NCI-H1694 (cell line): ENCODE measurements around the gene ONECUT1.

Experiments
- DNase-seq: peaks from one replicate; lab custom pipeline; 2025; lab: John Stamatoyannopoulos, UW

The ONECUT1 gene

DNA sequence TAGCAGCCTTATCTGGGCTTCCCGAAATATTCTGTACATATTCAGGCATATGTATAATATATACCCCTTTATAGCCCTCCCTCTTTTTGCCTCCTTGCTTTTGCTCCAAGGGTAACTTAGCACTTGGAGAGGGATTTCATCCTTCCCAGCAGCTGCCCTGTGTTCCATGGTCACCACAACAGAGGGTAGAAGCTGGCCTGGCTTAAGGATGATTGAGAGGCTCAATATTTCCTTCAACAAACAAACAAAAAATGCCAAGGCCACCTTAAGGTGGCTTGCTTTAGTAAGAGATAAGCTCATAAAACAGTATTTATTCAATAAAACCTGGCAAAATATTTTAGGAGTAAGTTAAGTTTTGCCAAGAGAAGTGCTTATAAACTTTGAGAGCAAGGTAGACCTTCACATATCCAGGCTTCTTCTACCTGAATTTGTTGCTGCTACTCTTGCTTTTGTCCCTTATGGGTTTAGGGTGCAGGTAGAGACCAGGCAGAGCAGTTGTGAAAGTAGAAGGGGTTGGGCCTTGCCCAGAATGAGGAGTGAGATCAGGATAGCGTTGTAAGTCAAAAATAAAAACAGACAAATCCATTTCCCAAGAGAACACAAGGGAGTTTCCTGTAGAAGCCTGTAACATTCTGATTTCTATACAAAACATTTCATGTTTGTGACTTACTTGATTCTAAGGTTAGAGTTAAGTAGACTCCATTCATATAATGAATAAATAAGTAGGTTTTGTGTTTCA lies 58.2 kb downstream of the ONECUT1 start:
- no peak for DNase-seq

DNA sequence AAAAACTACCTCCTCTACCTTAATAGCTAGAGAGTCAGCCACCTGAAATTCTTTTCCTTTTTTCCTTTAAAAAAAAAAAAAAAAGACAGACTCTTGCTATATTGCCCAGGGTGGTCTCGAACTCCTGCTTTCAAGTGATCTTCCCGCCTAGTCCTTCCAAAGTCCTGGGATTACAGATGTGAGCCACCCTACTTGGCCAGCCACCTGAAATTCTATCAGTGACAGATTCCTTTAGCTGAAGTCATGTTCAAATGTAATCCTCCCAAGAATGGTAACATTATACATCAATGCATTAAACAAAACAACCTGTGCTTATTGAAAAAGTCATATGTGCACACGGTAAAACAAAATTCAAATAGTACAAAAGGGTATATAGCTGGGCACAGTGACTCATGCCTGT lies 59.1 kb downstream of the ONECUT1 start:
- no peak for DNase-seq

DNA sequence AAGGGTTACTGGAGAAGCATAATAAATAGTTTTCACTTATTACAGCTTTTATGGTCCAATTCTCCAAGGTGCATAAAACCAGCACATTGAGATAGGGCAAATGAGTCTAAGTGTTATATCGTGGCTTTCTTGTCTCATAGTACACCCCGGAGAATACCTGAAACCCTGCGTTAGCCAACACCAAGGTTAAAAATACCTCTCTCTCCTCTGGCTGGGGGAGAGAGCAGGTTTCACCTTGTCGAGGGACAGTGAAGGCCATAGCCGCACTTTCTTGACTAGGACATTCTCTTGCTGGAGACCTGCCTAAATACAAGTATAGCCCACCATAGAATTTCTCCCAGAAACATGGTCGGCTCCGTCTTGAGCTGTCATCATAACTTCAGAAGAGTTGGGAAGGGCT lies 59.5 kb downstream of the ONECUT1 start:
- DNase-seq: no peak

DNA sequence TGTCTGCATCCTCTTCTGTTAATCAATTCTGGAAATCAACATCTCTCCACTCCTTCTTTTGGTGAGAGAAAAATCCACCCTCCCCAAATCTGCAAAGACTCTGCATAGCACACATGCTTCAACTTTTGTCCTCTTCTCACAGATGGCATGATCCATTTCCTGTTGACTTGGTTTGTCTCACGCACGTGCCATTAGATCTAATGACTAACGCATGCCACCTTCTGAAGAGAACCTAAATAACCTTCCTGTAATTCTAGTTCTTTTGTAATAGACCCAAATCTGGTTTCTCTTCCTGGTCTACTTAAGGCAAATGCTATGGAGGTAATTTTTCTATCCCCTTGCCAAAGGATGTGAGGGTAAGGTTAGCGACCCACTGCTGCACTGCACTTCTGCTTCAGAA lies 60.0 kb downstream of the ONECUT1 start:
- DNase-seq: no peak

DNA sequence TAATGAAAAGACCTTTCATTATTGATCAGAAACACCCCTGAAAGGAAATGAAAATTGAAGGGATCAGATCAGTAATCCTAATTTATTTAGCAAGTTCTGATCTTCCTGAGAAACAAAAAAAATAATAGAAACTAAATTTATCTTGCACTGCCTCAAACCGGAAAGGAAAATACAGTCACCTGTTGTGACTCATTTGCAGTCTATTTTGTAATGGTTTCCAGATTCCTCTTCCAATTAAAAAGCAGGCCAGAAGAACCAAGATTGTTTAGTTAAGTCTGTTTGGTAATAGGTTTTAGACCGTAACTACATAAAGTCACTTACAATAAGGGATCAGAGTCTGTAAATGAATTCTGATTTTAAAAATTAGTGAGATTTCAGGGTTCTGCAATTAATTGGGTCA lies 61.2 kb downstream of the ONECUT1 start:
- no peak for DNase-seq

DNA sequence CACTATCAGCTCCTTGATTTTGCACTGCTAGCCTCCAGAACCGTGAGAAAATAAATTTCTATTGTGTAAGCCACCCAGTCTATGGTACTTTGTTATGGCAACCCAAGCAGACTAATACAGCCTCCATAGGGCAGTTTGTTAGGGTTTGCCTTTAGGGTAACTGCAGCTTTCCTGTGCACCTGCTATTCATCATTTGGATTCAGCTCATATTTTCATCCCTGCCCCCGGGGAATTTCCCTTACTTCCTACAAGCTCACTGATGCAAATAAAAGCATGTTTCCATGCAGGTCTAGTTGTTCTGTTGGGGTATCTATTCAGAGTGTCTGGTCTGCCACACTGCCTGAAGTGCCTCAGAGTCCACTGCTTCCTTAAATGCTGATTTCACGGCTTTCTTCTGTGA lies 62.3 kb downstream of the ONECUT1 start:
- DNase-seq: no peak

DNA sequence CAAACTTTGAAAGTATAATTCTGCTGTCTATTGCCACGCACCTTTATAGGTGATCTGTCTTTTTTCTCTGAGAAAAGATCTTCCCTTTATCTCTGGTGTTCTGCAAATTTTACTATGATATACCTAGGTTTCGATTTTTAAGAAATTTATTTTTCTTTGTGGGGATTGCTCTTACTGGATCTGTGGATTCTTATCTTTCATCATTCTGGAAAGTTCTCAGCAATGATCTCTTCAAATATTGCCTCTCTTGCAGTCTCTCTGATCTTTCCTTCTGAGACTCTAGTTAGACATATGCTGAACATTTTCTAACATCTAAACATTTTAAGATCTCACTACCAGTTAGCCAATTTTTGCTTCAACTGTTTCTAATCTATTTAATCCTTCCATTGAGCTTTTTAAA lies 63.9 kb downstream of the ONECUT1 start:
- DNase-seq: no peak

DNA sequence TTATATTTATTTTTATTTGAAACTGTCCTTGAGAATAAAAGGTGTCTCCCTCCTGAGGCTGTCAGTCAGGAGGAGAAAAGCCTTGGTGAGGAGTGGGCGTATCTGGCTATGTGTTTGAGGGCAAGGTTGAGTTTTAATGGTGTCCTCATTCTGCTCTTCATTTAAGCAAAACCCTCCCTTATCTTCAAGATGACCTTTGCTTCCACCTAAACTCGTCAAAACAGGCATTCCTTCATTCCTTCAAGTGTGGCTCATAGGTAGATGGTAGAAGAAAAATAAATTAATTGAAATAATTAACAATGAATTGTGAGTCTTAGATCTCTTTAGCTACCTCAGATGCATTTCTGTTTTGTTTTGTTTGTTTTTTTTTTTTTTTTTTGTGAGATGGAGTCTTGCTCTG lies 71.6 kb downstream of the ONECUT1 start:
- DNase-seq: no peak

DNA sequence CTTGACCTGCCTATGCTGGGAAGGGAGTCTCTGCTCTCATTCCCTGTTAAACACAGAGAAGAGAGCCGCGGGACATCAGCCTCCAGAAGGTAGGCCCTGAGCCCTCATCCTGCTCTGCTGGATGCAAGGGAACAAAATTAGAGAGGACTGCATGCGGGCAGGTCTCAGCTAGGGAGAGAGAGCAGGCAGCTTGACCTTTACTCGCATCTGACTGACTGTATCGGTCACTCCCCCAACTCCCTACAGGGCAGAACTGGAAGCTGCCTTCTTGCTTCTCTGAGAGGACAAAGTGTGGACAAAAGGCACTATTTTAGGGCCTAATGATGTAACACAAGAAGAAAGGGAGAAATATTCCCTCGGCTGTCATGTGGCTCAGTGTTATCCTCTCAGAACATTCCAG lies 72.2 kb downstream of the ONECUT1 start:
- no peak for DNase-seq

DNA sequence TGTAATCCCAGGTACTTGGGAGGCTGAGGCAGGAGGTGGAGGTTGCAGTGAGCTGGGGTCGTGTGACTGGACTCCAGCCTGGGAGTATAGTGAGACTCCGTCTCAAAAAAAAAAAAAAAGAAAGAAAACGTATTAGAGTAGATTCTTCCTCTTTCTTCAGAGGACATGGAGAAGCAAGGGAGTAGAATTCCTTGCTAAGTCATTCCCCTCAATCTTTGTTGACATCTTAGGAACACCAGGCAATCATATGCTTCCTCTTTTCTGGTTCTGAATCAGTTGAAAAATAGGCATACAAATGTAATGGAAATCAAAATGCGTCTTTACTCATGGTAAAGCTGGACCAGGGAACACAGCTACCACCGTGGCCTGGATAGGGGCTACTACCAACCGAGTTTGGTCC lies 72.7 kb downstream of the ONECUT1 start:
- DNase-seq: no peak

DNA sequence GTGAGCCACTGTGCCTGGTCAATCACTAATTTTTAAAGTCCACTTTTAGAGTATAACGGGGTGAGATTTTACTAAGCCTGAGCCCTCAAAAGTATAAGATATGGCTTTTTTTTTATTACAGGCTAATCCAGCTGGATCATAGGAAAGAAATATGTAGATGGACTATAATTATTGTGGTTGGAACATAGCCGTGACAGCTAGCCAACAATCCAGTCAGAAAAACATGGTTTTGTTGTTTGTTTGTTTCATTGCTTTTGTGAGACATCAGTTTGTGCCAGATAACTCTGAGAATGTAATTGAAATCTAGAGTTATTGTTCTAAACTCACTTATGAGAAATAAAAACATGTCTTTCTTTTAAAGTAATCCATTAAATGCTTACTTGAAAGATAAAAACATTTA lies 73.6 kb downstream of the ONECUT1 start:
- no peak for DNase-seq

DNA sequence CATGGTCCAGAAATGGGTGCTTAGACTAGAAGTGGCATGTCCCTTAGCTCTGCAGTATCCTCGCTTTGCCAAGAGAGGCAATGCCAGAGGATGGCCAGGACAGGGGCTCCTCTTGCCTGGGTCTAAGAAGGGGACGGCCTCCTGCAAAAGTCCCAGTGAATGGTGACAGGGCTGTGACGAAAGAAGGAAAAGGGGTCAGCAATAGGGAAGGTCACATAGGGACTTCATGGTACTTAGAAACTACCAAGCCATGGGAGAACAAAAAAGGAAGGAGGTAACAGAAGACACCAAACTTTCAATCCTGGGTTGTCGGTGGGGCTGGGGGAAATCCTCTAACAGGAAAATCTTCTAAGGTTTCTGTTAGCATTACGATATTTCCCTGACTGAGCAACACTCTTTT lies 74.7 kb downstream of the ONECUT1 start:
- DNase-seq: no peak

DNA sequence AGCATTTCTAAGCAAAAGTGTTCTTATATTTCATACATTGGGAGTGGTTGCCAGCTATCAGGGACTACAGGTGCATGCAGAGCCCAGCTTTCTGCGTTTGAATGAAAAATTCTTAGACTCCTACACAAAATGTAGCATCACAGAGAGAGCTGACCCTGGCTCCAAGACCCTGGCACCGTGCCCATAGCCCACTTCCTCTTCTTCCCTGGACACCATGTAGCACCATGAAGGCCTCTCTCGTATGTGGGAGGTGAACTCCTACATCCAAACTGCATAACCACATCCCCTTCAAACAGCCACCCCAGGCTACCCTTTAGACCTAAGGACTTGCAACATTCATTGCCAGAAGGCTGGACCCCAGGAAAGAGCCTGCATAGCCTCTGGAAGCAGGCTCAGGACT lies 75.2 kb downstream of the ONECUT1 start:
- no peak for DNase-seq

DNA sequence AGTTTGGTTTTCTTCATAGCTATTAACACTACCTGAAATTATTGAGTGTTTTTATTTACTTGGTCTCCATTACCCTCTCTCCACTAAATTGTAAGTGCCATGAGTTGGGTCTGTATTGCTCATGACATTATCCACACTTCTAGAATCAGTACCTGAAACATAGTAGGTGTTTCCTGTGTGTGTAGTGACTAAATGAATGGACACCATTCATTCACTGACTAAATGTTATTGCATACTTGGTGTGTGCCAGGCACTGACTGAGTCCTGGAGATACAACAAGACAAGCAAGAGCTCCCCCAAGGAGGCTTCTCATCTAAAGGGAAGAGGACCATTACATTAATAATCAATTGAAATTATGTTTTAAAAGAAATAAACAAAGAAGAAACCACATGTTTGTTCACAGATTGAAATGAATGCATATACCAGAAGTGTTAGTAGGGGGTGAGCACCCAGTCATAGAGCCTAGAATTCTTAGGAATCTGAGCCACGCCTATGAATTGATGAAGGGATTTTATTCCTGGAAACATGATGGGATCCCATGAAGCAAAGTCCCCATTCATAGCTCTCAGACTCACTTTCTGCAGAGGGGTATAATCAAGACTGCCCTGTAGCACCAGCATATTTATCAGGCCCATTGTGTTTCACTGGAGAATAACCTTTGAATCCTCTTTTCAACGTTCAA lies 79.3 kb downstream of the ONECUT1 start:
- no peak for DNase-seq

DNA sequence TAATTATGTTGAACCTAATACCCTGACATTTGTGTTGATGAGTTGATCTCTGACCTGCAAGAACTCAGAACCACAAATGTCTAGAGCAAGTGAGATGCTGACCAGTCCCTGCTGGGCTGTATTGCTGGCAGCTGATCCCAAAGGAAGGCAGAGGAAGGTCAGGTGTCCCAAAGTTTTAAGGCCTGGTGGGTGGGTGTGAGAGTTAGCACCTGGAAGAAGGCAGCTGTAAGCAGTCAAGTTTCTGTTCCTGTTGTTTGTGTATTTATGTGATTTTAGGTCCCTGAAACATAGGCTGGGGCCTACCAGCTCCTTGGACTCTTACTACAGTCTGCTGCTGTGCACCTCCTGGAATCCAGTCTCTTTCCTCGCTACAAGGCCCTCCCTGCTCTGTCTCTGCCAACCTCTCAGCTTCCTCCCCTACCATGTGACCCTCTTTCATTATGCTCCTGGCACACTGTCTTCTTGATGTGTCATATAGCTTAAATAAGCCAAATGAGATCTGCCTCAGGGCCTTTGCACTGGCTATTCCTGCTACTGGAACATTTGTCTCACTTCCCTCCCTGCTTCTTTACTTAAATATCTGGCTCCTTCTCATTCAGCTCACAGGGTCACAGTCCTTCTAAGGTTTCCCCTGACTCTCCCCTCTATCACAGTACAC lies 80.0 kb downstream of the ONECUT1 start:
- DNase-seq: no peak

DNA sequence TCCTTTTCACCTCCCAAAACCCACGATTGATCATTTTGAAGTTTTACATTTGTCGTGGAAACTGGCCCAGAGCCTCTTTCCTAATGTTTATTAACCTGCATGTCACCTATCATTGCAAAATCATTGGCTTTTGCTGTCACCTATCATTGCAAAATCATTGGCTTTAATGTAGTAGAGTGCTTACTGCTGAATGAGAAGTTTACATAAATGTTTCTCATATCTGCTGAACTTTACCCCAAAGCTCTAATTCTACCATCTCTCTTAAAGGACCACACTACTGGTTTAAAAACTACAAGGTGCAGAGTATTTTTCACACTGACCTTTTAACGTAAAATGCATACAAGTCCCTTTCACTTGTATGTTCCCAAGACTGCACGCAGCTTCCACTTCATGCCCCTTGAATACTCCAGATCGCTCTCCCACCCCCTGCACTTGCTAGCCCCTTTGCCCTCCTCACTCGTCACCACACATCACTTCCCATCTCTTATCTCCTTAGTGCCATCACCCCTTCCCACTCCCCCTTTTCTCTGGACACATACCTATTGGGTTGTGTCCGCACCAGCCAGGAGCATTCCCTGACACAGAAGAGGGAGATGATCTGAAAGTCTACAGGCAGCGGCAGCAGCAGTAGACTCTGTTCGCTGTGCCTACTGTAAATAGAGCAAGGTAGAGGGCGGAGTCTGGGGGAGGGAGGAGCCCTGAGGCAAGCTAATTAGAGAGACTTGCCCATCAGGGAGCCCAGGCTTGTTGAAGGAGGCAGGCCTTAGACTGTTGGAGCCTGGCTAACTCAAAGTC lies 80.8 kb downstream of the ONECUT1 start:
- no peak for DNase-seq
